Purkinje cell (primary cell): Measurements from ENCODE around the gene NACC1. TPM values are rescaled to one million over a fixed set of nuclear protein-coding genes. Genes with fewer than 3 reads are reported as not detected.

Source experiments
- polyA plus RNA-seq: library from polyadenylated mRNA; unstranded; fragments of >200 nt; fragmentation: Nextera tagmentation; gene quantifications from 2 replicates; pipeline ENCODE4 v1.2.1, GENCODE V29; 2014

The NACC1 gene
- 0.10 and 0.63 TPM in 2 replicates for polyA plus RNA-seq

DNA sequence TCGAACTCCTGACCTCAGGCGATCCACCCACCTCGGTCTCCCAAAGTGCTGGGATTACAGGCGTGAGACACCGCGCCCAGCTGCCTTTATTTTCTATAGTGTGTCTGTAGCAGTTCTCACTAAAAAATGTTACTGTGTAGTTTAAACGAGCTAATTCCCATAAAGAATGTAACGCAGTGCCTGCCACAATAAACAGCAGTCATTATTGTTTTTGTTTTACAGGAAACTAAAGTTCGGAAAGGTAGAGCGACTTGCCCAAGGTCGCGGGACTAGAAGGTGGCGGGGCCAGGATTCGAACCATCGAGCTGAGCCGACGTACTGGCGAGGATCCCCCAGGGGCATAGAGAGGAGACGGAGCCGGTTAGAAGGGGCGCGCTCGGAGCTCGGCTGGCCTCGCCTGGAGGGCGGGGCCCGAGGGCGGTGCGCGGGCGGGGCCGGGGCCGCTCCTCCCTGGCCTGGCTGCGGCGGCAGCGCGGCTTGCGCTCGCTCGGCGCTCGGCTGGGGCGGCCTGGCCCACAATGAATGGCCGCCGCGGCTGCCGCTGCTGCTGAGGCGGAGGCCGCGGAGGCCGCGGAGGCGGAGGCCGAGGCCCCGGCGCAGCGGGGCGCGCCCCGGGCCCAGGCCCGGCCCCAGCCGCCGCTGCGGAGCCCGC lies at the start of gene NACC1:
TSS of gene NACC1 (plus strand) at position 493 of the 652 bp plus-strand sequence. CDS start 16,944 bp downstream, outside the sequence.

DNA sequence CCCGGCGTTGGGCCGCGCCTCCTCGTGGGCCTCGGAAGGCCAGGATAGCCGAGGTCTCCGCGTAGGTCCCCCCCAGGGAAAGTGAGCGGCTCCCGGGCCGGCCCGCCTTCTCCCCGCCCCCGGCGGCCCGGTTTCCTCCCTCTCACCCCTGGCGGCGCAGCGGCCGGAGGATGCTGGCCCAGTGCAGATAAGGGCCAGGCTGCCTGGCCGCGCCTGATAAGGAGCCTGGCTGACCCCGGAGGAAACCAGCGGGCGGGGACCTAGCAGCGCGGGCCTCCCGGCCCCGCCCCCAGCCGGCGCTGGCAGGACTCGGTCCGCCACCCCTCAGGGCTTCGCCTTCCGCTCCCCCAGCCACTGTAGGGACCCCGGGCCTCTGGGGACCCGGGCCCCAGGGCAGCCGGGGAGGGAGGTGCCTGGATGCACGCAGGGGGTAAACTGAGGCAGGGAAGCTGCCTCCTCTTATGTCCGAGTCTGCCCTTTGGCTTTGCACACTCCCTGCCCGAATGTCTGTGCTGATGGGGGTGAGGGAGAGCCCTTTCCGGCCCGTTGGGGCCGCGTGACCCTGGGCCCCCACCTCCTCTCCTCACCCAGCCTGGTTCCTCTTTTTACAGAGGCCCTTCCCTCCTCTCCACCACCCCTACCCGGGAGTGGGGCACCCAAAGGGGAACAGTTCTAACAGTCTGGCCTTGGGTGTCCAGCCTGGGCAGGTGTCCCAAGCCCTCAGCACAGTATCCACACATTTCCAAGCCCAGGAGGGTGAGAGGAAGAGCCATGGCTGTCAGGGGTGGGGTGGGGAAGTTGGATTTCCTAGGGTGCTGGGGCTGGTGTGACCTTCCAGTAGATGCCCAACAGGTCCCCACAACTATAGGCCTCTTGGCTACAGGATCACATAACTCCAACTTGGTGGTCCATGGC lies 15.1 kb upstream of the NACC1 start, which contains the start of gene LYL1:
TSS of gene LYL1 (minus strand) at position 193 of the 915 bp plus-strand sequence. CDS start 1,687 bp downstream, outside the sequence.

DNA sequence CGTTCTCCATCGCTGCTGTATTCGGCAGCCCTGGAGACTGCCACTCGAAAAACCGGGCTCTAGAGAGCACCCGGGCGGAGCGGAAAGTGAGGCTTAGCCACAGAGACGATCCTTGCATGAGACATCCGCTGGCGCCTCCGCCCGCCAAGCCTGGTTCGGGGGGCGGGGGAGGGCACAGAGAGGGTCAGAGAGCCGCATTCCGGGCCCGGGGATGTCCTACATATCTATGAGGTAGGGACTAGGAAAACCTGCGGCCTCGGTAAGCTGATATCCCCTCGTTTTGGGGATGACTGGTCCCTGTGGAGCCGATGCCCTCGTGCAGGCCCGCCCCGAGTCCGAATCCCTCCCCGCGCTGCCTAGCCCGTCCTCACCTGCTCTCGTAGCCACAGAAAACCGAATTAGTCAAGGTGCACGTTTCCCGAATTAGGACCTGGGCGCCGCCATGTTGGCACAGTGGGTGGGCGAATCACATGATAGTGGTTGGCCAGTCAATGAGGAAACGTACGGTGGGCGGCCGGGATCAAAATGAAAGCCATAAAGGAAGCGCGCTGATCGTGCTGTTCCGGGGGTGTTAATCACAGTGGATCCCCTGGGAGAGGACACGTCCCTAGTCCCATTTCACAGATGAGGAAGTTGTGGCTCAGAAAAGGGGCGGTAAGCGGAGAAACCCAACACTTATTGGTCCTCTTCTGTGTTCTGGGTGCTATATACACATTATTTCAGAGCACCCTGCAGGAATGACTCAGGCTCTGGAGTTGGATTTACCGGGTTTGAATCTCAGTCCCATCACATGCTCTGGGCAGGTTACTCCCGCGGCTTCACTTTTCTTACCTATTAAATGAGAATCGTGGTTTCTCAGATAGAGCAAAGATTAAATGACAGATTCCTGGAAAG lies 1.5 kb upstream of the NACC1 start, which contains the start of gene TRMT1:
TSS of gene TRMT1 (minus strand) at position 459 of the 894 bp plus-strand sequence. CDS start at position 118, 341 bp downstream.

DNA sequence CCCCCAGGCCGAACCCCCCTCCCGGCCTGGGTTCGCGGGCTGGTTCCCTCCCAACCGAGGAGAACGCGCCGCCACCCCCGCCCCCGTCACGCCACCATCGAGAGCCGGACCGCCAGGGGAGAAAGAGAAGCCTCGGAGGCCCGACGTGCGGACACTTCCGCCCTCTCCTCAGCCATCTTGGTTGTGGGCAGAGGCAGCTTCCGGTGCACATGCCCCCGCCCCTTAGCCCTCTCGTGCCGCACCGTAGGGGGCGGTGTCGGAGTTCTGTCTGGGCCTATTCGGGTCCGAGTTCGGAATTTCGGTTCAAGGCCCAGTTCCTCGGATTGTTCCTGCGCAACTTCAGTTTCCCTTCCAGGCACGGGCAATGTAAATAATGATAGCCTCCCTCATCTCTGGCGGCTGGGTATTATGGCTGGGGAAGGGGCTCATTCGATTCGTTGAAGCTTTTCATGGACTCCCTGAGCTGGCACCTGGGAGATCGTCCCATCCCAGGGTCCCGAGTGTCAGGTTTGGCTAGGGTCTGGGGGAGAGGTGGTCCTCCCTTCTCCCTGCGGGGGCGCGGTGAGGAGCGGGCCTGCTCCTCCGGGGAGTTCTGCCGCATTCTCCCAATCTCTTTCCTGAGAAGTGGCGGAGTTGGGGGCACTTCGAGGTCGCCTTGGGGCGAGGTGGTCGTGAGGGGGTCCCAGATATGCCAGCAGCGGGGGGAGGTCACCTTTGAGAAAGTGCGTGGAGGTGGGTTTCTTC lies 32.3 kb downstream of the NACC1 start, which contains the start of the genes IER2 and STX10:
TSS of gene IER2 (plus strand) at position 225 of the 744 bp plus-strand sequence. CDS start 2,776 bp downstream, outside the sequence.
TSS of gene STX10 (minus strand) at position 189 of the 744 bp plus-strand sequence. CDS start 202 bp downstream, outside the sequence.

Other genes starting within 250 kb of the NACC1 start
- gene DNASE2, start 236.8 kb upstream of the NACC1 start, polyA plus RNA-seq = 1.5 and 2.8 TPM in 2 replicates
- gene KLF1, start 231.1 kb upstream of the NACC1 start, polyA plus RNA-seq = not detected in 2 replicates
- gene GCDH, start 227.1 kb upstream of the NACC1 start, polyA plus RNA-seq = 7.2 and 8.1 TPM in 2 replicates
- gene SYCE2, start 199.0 kb upstream of the NACC1 start, polyA plus RNA-seq = not detected in 2 replicates
- 39.0 and 40.7 TPM in 2 replicates for gene FARSA, start 184.6 kb upstream of the NACC1 start, polyA plus RNA-seq
- gene CALR, start 179.7 kb upstream of the NACC1 start, polyA plus RNA-seq = 1,157 and 1,633 TPM in 2 replicates
- gene RAD23A, start 172.4 kb upstream of the NACC1 start, polyA plus RNA-seq = 35.9 and 39.6 TPM in 2 replicates
- gene GADD45GIP1, start 161.0 kb upstream of the NACC1 start, polyA plus RNA-seq = 11.9 and 15.4 TPM in 2 replicates
- not detected in 2 replicates for gene DAND5, start 148.7 kb upstream of the NACC1 start, polyA plus RNA-seq
- 2.0 and 4.5 TPM in 2 replicates for gene NFIX, start 122.8 kb upstream of the NACC1 start, polyA plus RNA-seq
- not detected in 2 replicates for gene LYL1, start 15.4 kb upstream of the NACC1 start, polyA plus RNA-seq
- gene TRMT1, start 1.5 kb upstream of the NACC1 start, polyA plus RNA-seq = 1.7 and 3.5 TPM in 2 replicates
- 0.60 and 7.2 TPM in 2 replicates for gene STX10, start 32.1 kb downstream of the NACC1 start, polyA plus RNA-seq
- gene IER2, start 32.1 kb downstream of the NACC1 start, polyA plus RNA-seq = 0.19 and 0.41 TPM in 2 replicates